ENCODE data around the gene RALA. TPM values are rescaled to one million over a fixed set of nuclear protein-coding genes. Genes with fewer than 3 reads are reported as not detected.

Gene RALA
- total and polyA plus RNA-seq, 2 experiments from 2014 or later: 43.5 to 231 TPM

- no peak for TF ChIP-seq REST (IDR thresholded peaks at IDR 0.05; ENCODE audit: unreplicated experiment)
- no peak for TF ChIP-seq POLR2AphosphoS5 (IDR thresholded peaks at IDR 0.05; ENCODE audit: low read depth)
- no peak for TF ChIP-seq STAT1 (IDR thresholded peaks at IDR 0.05; ENCODE audit: unreplicated experiment)
- TF ChIP-seq ETS1 (IDR thresholded peaks at IDR 0.05): no peak
- TF ChIP-seq CTCF (conservative IDR thresholded peaks at IDR 0.05; ENCODE audit: low read depth in 2 of 2): no peak
- TF ChIP-seq JUNB (IDR thresholded peaks at IDR 0.05; ENCODE audit: unreplicated experiment): no peak
- no peak for TF ChIP-seq CREB1 (CRISPR knock-in tag; IDR thresholded peaks at IDR 0.05; ENCODE audit: low read depth)
- no peak for TF ChIP-seq EZH2 (IDR thresholded peaks at IDR 0.05; ENCODE audit: low read depth, unreplicated experiment)
- no peak for TF ChIP-seq EZH2phosphoT487 (IDR thresholded peaks at IDR 0.05; ENCODE audit: unreplicated experiment)
- no peak for TF ChIP-seq ZNF114 (CRISPR knock-in tag; IDR thresholded peaks at IDR 0.05)
Observed at GRCh38 chr7:39672176-39672575, 48.8 kb downstream of the RALA start (continued).

GRCh38 chr7:39673868-39674267 is 50.5 kb downstream of the RALA start:
- Histone ChIP-seq H3K27me3 (ENCODE audit: insufficient read depth) (no peaks in the 10 kb centered on the region), H3K4me1 (ENCODE audit: insufficient read depth) (no peaks in the 10 kb centered on the region), H3K27ac (ENCODE audit: low read depth) (no peak overlapping the region), H3K4me2 (no peak overlapping the region), H3K9me2 (ENCODE audit: insufficient read depth) (no peaks in the 10 kb centered on the region), H3K36me3 (ENCODE audit: insufficient read depth) (no peaks in the 10 kb centered on the region), H3F3A (replicated peaks; ENCODE audit: low read depth) (no peaks in the 10 kb centered on the region), H2AFZ (no peak overlapping the region), H4K20me1 (replicated peaks; ENCODE audit: insufficient read depth) (no peaks in the 10 kb centered on the region), H3K79me2 (replicated peaks; ENCODE audit: insufficient read depth) (peaks cover 83% of the 10 kb centered on the region), H3K4me3 (no peak overlapping the region)
- Mint-ChIP-seq H3K4me3 (no peak overlapping the region), H3K27me3 (ENCODE audit: insufficient read depth, low read depth, poor library complexity) (no peaks in the 10 kb centered on the region), H3K27ac (no peak overlapping the region), H3K9me3 (peaks cover 7% of the 10 kb centered on the region), H3K36me3 (ENCODE audit: low read depth) (peaks cover 21% of the 10 kb centered on the region), H3K4me1 (no peaks in the 10 kb centered on the region)
- DNase-seq (ENCODE audit: low spot score) (no peak), ATAC-seq (no peak)
- TF ChIP-seq NANOG (IDR thresholded peaks at IDR 0.05; ENCODE audit: borderline replicate concordance): no peak
- no peak for TF ChIP-seq REST (IDR thresholded peaks at IDR 0.05; ENCODE audit: unreplicated experiment)
- no peak for TF ChIP-seq EZH2phosphoT487 (IDR thresholded peaks at IDR 0.05; ENCODE audit: unreplicated experiment)
- no peak for TF ChIP-seq CREB1 (CRISPR knock-in tag; IDR thresholded peaks at IDR 0.05; ENCODE audit: low read depth)
- TF ChIP-seq ZNF114 (CRISPR knock-in tag; IDR thresholded peaks at IDR 0.05): no peak
- TF ChIP-seq CTCF (conservative IDR thresholded peaks at IDR 0.05; ENCODE audit: low read depth in 2 of 2): no peak
- TF ChIP-seq EZH2 (IDR thresholded peaks at IDR 0.05; ENCODE audit: low read depth, unreplicated experiment): no peak

All from GM23338 (cell line).